Eye (tissue), 1 donor: ENCODE measurements around the gene RAB44.

ENCODE experiments used
- DNase-seq: peaks from one replicate; pipeline ENCODE4 v3.0.0-alpha.2; 2015

The RAB44 gene

GRCh38 chr6:36734486-36735060, 36.9 kb downstream of the RAB44 start:
- no peak for DNase-seq

GRCh38 chr6:36735110-36736071, 37.8 kb downstream of the RAB44 start:
- DNase-seq = peak; percentile 56

GRCh38 chr6:36737043-36737785, 39.6 kb downstream of the RAB44 start:
- DNase-seq = no peak

- DNase-seq = no peak
These were observed 40.5 kb downstream of the RAB44 start for GRCh38 chr6:36738108-36738507.

- no peak for DNase-seq
These were observed 42.6 kb downstream of the RAB44 start for GRCh38 chr6:36739947-36740817.

- no peak for DNase-seq
These were observed 43.2 kb downstream of the RAB44 start for GRCh38 chr6:36740818-36741179.

- DNase-seq = no peak
These were observed 44.5 kb downstream of the RAB44 start for GRCh38 chr6:36742146-36742545.

GRCh38 chr6:36743032-36743431, 45.4 kb downstream of the RAB44 start:
- no peak for DNase-seq

- DNase-seq = no peak
These were observed 46.1 kb downstream of the RAB44 start for GRCh38 chr6:36743538-36744303.

- DNase-seq = no peak
These were observed 46.7 kb downstream of the RAB44 start for GRCh38 chr6:36744304-36744673.

GRCh38 chr6:36745283-36745682, 47.7 kb downstream of the RAB44 start:
- no peak for DNase-seq

GRCh38 chr6:36745836-36746235, 48.2 kb downstream of the RAB44 start:
- no peak for DNase-seq

- no peak for DNase-seq
These were observed 48.6 kb downstream of the RAB44 start for GRCh38 chr6:36746251-36746650.

- no peak for DNase-seq
These were observed 52.3 kb downstream of the RAB44 start for GRCh38 chr6:36749829-36750489.

GRCh38 chr6:36751091-36751490, 53.5 kb downstream of the RAB44 start:
- no peak for DNase-seq

- DNase-seq = no peak
These were observed 54.2 kb downstream of the RAB44 start for GRCh38 chr6:36751833-36752186.

- DNase-seq = no peak
These were observed 54.7 kb downstream of the RAB44 start for GRCh38 chr6:36752187-36752885.

- DNase-seq = no peak
These were observed 55.4 kb downstream of the RAB44 start for GRCh38 chr6:36752886-36753506.

- no peak for DNase-seq
These were observed 56.2 kb downstream of the RAB44 start for GRCh38 chr6:36753671-36754405.
